BE2C (cell line): ENCODE measurements around the gene NUP62CL. TPM values are rescaled to one million over a fixed set of nuclear protein-coding genes. Genes with fewer than 3 reads are reported as not detected.

Experiments
- DNase-seq: peaks from one replicate; pipeline ENCODE4 v3.0.0-alpha.2; 2020
- H3K27me3 ChIP-seq: fragments of 250-450 bp; sonication (Bioruptor Pico); 2 replicates; pipeline ENCODE4 v1.5.1; 2020; ENCODE audit warnings: mild to moderate bottlenecking
- H3K36me3 ChIP-seq: fragments of 250-450 bp; sonication (Bioruptor Pico); 2 replicates; pipeline ENCODE4 v1.5.1; 2020; ENCODE audit warnings: mild to moderate bottlenecking
- H3K4me1 ChIP-seq: fragments of 250-450 bp; sonication (Bioruptor Pico); 2 replicates; pipeline ENCODE4 v1.5.1; 2020
- H3K4me3 ChIP-seq: 2 replicates; pipeline ENCODE4 v1.5.1; 2011; ENCODE audit warnings: low read depth, low read length
- H3K9me3 ChIP-seq: fragments of 250-450 bp; sonication (Bioruptor Pico); 2 replicates; pipeline ENCODE4 v1.5.1; 2020
- polyA plus RNA-seq: library from polyadenylated mRNA; unstranded; fragments of >200 nt; gene quantifications from one replicate; pipeline ENCODE4 v1.2.1, GENCODE V29; 2012; ENCODE audit warnings: low read depth, missing spikeins; ENCODE audit not compliant: insufficient read length, insufficient read depth
- TF ChIP-seq, protein P1 (sequence below): IDR thresholded peaks from 2 replicates; pipeline ENCODE4 v1.5.1; 2012; ENCODE audit warnings: mild to moderate bottlenecking, low read depth, low read length

The NUP62CL gene
- polyA plus RNA-seq: not detected

DNA sequence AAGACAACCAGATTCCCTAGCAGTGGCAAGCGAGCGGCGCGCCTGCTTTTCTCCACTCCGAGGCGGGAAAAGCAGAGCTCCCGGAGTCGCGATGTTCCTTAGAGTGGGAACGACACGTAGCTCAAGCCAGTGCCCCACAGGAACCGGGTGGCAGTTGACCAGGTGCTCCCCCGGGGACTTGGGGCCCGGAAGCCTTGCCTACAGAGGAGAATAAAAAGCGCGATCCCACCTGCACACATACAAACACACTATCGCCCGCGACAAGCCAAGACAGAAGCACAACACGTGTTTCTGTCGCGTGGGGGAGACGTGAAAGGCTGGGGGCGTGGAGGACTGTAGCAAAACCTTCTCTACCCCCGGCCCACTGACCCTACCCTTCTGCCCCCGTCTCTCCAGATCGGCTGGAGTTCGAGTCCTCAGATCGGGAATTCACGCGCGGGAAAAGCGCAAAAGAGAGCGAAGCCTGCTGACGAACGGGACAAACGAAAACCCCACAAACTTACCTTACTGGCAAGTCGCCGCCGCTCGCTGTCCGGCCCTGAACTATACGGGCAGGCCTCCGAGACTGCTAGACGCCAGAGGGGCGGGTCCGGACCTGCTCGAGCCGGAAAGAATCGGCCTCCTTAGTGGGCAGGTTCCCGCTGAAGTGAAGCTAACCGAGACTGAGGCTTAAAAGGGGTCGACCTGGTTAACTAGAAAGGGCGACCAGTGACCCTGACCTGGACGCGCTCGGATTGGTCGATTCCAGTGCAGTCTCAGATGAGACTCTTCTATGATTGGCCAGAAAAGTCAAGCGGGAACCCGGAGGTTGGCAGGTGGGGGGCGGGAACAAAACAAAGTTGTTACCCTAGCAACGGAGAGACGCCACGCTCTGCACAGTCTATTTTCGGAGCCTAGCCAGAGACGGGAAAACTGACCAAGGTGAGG is at the start of gene NUP62CL, which contains the start of gene DNAAF6:
TSS of gene NUP62CL (minus strand) at position 664 of the 927 bp plus-strand sequence. CDS start 31,287 bp downstream, outside the sequence.
TSS of gene DNAAF6 (plus strand) at position 842 of the 927 bp plus-strand sequence. CDS start 6,265 bp downstream, outside the sequence.
- H3K36me3 ChIP-seq: no peaks in the 10 kb centered on the region
- no peaks in the 10 kb centered on the region for H3K4me1 ChIP-seq
- no peaks in the 10 kb centered on the region for H3K27me3 ChIP-seq
- TF ChIP-seq, protein P1, sequence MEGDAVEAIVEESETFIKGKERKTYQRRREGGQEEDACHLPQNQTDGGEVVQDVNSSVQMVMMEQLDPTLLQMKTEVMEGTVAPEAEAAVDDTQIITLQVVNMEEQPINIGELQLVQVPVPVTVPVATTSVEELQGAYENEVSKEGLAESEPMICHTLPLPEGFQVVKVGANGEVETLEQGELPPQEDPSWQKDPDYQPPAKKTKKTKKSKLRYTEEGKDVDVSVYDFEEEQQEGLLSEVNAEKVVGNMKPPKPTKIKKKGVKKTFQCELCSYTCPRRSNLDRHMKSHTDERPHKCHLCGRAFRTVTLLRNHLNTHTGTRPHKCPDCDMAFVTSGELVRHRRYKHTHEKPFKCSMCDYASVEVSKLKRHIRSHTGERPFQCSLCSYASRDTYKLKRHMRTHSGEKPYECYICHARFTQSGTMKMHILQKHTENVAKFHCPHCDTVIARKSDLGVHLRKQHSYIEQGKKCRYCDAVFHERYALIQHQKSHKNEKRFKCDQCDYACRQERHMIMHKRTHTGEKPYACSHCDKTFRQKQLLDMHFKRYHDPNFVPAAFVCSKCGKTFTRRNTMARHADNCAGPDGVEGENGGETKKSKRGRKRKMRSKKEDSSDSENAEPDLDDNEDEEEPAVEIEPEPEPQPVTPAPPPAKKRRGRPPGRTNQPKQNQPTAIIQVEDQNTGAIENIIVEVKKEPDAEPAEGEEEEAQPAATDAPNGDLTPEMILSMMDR: no peak
- peak; percentile 69 for DNase-seq
- H3K4me3 ChIP-seq: peak within 1 kb of the TSS; percentile 58
- no peaks in the 10 kb centered on the region for H3K9me3 ChIP-seq

DNA sequence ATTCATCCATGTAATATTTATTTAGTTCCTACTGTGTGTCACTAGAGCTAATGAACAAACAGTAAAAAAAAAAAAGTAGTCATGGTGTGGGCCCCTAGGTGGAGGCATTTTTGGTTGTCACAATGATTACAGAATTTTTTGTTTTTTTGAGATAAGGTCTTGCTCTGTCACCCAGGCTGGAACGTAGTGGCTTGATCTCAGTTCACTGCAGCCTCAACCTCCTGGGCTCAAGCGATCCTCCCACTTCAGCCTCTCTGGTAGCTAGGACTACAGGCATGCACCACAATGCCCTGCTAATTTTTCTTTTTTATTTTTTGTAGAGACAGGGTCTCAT is 22.2 kb upstream of the NUP62CL start:
- no peaks in the 10 kb centered on the region for H3K36me3 ChIP-seq
- TF ChIP-seq, protein P1: no peak
- no peak overlapping the region for H3K4me3 ChIP-seq
- H3K27me3 ChIP-seq: no peaks in the 10 kb centered on the region
- no peak for DNase-seq
- no peaks in the 10 kb centered on the region for H3K9me3 ChIP-seq
- H3K4me1 ChIP-seq: no peaks in the 10 kb centered on the region

DNA sequence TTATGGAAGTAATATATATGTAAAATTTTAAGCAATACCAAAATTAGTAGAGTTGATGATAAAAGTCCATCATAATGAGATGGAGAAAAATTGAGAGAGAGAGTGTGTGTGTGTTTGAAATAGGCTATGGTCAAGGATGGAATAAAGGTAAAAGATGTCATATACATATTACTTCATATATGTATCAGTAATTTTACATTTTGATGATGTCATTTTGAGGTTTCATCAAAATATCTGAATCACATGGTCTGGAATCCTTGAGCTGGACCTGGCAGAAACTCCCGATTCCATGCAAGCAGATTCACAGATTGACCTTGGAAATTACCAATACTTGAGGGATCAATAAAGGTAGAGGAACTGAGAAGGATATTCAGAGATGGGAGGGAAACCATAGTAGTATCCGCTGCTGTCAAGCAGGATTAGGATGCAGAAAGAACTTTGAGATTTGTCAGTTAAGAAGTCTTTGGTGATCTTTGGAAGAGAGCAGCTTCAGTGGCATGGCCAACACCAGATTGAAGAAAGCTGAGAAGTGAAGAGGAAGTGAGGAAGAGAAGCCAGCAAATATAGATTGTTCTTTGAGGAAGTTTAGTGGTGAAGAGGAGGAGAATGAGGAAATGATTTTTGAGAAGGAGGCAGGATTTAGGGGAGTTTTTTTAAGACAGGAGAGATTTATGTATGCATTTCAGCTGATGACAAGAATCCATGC is 21.7 kb upstream of the NUP62CL start:
- no peaks in the 10 kb centered on the region for H3K9me3 ChIP-seq
- TF ChIP-seq, protein P1: no peak
- no peak overlapping the region for H3K4me3 ChIP-seq
- no peaks in the 10 kb centered on the region for H3K36me3 ChIP-seq
- DNase-seq: no peak
- H3K27me3 ChIP-seq: no peaks in the 10 kb centered on the region
- H3K4me1 ChIP-seq: no peaks in the 10 kb centered on the region

DNA sequence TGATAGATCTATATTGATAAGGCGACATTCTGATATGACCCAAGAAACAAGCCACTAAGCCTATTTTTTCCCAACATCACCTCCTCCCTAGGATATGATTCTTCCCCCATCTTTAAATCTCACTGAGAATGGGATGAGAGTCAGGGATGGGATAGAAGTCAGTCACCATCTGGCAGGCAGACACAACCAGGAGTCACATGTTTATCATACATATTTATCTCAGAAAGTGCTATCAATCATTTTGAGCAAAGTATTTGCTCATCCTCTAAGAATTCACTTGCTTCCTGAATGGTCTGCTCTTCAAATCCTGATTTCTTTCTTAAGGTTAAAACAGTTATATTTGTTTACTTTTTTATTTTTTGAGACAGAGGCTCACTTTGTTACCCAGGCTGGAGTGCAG is 20.5 kb upstream of the NUP62CL start:
- no peaks in the 10 kb centered on the region for H3K4me1 ChIP-seq
- H3K4me3 ChIP-seq: no peak overlapping the region
- H3K9me3 ChIP-seq: no peaks in the 10 kb centered on the region
- H3K27me3 ChIP-seq: no peaks in the 10 kb centered on the region
- DNase-seq: no peak
- TF ChIP-seq, protein P1: no peak
- H3K36me3 ChIP-seq: no peaks in the 10 kb centered on the region

- no peak for DNase-seq
Observed at GRCh38 chrX:107213477-107213876, 7.2 kb upstream of the NUP62CL start.

More at GRCh38 chrX:107213477-107213876, 7.2 kb upstream of the NUP62CL start:
- Histone ChIP-seq H3K36me3 (no peaks in the 10 kb centered on the region), H3K4me3 (no peak overlapping the region), H3K27me3 (no peaks in the 10 kb centered on the region), H3K4me1 (no peaks in the 10 kb centered on the region), H3K9me3 (no peaks in the 10 kb centered on the region)
- TF ChIP-seq, protein P1: no peak
